GM12878 (cell line): Measurements from ENCODE around the gene BTNL2.

Source experiments
- HDAC2 ChIP-seq: fragments of 200-600 bp; sonication (generic); IDR thresholded peaks from 2 replicates; pipeline ENCODE4 v1.6.1; 2017
- HDGF ChIP-seq: fragments of 450-650 bp; IDR thresholded peaks from 2 replicates; pipeline ENCODE4 v1.6.1; 2016; ENCODE audit warnings: antibody characterized with exemption
- JUNB ChIP-seq: IDR thresholded peaks from 2 replicates; pipeline ENCODE4 v1.6.1; 2016; ENCODE audit warnings: antibody characterized with exemption, mild to moderate bottlenecking
- MTA2 ChIP-seq: fragments of 450-650 bp; IDR thresholded peaks from 2 replicates; pipeline ENCODE4 v1.6.1; 2016; ENCODE audit warnings: low read depth, mild to moderate bottlenecking, moderate library complexity
- NFYB ChIP-seq: IDR thresholded peaks from 2 replicates; pipeline ENCODE4 v1.6.1; 2011; ENCODE audit warnings: low read depth, mild to moderate bottlenecking, low read length, improper control_type of control experiment, moderate library complexity; ENCODE audit not compliant: insufficient read depth
- POLR2A ChIP-seq: IDR thresholded peaks from 2 replicates; pipeline ENCODE4 v1.6.1; 2011; ENCODE audit warnings: low read depth, mild to moderate bottlenecking, low read length
- TARDBP ChIP-seq: IDR thresholded peaks from 2 replicates; pipeline ENCODE4 v1.6.1; 2016; ENCODE audit warnings: borderline replicate concordance
- TF ChIP-seq, protein P1 (sequence below): IDR thresholded peaks from 2 replicates; pipeline ENCODE4 v1.6.1; 2011; ENCODE audit warnings: mild to moderate bottlenecking, low read depth, low read length, moderate library complexity; ENCODE audit not compliant: insufficient replicate concordance
- TF ChIP-seq, protein P2 (sequence below), 3 experiments: IDR thresholded peaks in 2 of 3; conservative IDR thresholded peaks in 1 of 3; 2 replicates each; pipeline ENCODE4 v1.5.1; 2011; ENCODE audit warnings: low read depth in 3 of 3, low read length in 3 of 3, mild to moderate bottlenecking in 3 of 3, control low read depth in 2 of 3, moderate library complexity in 2 of 3, inconsistent platforms in 1 of 3, mixed read lengths in 1 of 3; ENCODE audit not compliant: control insufficient read depth in 2 of 3, insufficient read depth in 1 of 3; ENCODE audit errors: extremely low read depth in 1 of 3

DNA sequence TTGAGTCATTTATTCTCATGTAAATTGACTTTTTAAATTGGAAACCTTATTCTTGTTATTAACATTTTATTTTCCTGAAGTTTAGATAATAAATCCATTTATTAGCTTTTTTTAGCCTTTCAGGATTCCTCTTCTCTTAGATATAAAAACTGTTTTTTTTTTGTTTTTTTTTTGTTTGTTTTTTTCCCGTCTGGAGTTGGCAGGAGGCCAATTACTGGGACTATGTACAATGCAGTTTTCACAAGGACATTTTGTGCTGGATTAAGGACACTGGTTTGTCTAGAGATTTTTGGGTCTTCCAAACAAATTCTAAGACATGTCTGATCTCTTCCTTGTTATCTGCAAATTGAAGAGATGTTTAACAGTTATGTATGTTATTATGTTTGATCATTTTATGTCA, 1.3 kb downstream of the BTNL2 start:
- TF ChIP-seq POLR2A: no peak
- no peak for TF ChIP-seq HDAC2
- no peak for TF ChIP-seq TARDBP
- TF ChIP-seq MTA2: no peak
- TF ChIP-seq NFYB: no peak
- TF ChIP-seq, protein P1, sequence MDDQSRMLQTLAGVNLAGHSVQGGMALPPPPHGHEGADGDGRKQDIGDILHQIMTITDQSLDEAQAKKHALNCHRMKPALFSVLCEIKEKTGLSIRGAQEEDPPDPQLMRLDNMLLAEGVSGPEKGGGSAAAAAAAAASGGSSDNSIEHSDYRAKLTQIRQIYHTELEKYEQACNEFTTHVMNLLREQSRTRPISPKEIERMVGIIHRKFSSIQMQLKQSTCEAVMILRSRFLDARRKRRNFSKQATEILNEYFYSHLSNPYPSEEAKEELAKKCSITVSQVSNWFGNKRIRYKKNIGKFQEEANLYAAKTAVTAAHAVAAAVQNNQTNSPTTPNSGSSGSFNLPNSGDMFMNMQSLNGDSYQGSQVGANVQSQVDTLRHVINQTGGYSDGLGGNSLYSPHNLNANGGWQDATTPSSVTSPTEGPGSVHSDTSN: no peak
- no peak for TF ChIP-seq JUNB
- no peak for TF ChIP-seq HDGF
- TF ChIP-seq, protein P2, sequence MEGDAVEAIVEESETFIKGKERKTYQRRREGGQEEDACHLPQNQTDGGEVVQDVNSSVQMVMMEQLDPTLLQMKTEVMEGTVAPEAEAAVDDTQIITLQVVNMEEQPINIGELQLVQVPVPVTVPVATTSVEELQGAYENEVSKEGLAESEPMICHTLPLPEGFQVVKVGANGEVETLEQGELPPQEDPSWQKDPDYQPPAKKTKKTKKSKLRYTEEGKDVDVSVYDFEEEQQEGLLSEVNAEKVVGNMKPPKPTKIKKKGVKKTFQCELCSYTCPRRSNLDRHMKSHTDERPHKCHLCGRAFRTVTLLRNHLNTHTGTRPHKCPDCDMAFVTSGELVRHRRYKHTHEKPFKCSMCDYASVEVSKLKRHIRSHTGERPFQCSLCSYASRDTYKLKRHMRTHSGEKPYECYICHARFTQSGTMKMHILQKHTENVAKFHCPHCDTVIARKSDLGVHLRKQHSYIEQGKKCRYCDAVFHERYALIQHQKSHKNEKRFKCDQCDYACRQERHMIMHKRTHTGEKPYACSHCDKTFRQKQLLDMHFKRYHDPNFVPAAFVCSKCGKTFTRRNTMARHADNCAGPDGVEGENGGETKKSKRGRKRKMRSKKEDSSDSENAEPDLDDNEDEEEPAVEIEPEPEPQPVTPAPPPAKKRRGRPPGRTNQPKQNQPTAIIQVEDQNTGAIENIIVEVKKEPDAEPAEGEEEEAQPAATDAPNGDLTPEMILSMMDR (IDR thresholded peaks at IDR 0.05 in 2 of 3, conservative IDR thresholded peaks at IDR 0.05 in 1 of 3; ENCODE audit: control insufficient read depth in 2 of 3, extremely low read depth in 1 of 3, insufficient read depth in 1 of 3, low read depth in 3 of 3, low read length in 3 of 3): no peak
